HG03342 (cell line): ENCODE data around the gene RPL18.

Source experiments
- ATAC-seq: cut with Tn5 transposase; IDR thresholded peaks from one replicate; pipeline ENCODE4 v1.9.1; 2021; ENCODE audit warnings: mild to moderate bottlenecking, moderate library complexity; ENCODE audit not compliant: unreplicated experiment

The RPL18 gene

GRCh38 chr19:48630296-48631063 lies 11.5 kb upstream of the RPL18 start:
- ATAC-seq, result no peak

GRCh38 chr19:48629599-48630295 lies 10.8 kb upstream of the RPL18 start:
- ATAC-seq, result no peak

- no peak for ATAC-seq
Observed at GRCh38 chr19:48629297-48629598, 10.3 kb upstream of the RPL18 start.

- ATAC-seq, result no peak
Observed at GRCh38 chr19:48628486-48629296, 9.7 kb upstream of the RPL18 start.

- ATAC-seq, result no peak
Observed at GRCh38 chr19:48627865-48628314, 8.9 kb upstream of the RPL18 start.

- ATAC-seq, result no peak
Observed at GRCh38 chr19:48627201-48627864, 8.4 kb upstream of the RPL18 start.

DNA sequence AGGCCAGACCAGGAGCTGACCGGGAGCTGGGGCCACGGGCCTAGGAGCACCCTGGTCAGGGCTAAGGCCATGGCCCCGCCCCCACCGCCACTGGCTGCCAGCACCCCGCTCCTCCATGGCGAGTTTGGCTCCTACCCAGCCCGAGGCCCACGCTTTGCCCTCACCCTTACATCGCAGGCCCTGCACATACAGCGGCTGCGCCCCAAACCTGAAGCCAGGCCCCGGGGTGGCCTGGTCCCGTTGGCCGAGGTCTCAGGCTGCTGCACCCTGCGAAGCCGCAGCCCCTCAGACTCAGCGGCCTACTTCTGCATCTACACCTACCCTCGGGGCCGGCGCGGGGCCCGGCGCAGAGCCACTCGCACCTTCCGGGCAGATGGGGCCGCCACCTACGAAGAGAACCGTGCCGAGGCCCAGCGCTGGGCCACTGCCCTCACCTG lies 6.9 kb upstream of the RPL18 start:
- ATAC-seq, result no peak

- ATAC-seq, result no peak
Observed at GRCh38 chr19:48624791-48625723, 6.1 kb upstream of the RPL18 start.

GRCh38 chr19:48624067-48624594 lies 5.2 kb upstream of the RPL18 start:
- peak; percentile 59 for ATAC-seq

DNA sequence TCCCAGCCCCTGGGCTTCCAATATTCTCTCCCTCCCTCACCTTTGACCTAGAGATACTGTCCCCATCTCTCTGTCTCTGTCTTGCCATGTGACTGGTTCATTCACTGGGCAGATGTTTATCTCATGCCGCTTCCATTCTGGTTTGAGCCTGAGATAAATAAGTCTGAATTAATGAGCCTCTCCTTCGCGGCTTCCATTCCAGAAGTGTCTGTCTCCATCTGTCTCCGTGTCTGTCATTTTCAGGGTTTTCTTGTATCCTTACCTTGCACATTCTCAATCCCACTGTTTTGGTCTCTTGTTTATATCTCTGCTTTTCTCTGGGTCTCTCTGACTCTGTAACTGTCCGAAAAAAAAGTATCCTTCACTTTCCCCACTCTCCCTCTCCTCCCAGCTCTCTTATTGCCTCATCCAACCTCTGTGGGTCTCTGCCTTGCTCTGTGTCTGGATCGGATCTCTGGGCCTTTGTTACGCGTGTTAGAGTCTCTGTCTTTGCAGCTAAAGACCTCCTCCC lies 4.6 kb upstream of the RPL18 start:
- no peak for ATAC-seq

DNA sequence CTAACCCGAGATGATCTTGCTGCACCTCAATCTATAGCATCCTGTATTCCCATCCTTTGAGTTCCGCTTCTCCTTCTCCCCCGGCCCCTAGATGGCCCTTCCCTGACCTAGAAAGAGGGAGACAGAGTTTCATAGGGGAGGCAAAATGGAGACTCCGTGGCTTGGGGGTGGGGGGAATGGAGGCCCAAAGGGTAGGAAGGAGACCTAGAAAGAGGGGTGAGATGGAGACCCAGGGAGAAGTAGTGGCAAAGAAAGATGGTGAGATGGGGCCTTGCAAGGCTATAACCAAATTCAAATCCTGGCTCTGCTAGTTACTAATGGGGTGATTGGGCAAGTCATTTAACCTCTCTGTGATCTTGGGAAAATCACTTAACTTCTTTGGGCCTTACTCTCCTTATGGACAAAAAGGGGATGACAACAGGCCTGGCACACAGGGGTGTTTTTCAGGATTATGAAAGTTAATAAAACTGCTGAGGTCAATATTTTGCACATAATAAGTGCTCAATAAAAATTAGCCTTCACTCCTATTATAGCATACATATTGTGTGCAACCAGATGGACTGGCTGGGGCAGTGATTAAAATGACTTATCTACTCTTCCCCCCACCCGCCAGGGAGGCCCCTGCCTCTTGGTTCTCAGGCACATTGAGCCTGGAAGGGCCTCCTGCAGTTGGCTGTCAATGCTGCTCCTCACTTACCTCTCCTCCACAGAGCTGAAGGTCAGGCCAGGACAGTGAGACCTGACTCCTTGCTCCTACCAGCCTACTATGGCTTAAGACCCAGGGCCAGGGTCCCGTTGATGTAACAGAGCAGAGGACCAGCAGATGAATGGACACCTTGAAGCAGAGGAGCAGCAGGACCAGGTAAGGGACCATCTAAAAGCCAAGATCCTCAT lies 961 bp upstream of the RPL18 start:
- ATAC-seq, result no peak

- no peak for ATAC-seq
Observed at GRCh38 chr19:48618278-48618915, 581 bp downstream of the RPL18 start.

- ATAC-seq, result no peak
Observed at GRCh38 chr19:48617146-48617937, 1.6 kb downstream of the RPL18 start.

- no peak for ATAC-seq
Observed at GRCh38 chr19:48616491-48617056, 2.4 kb downstream of the RPL18 start.

- no peak for ATAC-seq
Observed at GRCh38 chr19:48616041-48616436, 2.9 kb downstream of the RPL18 start.

- ATAC-seq, result no peak
Observed at GRCh38 chr19:48615231-48616040, 3.5 kb downstream of the RPL18 start.
